ACC112 (cell line): ENCODE results near the gene TLCD4.
"Not testable (repeated sequence)": the region's sequence is repeated elsewhere in the genome, so short reads cannot be mapped to it uniquely, and the experiment has no call there.

Source experiments
- H2AFZ ChIP-seq: fragments of 200-600 bp; sonication (generic); one replicate; pipeline ENCODE4 v1.6.0; 2017; ENCODE audit warnings: antibody characterized with exemption, low read length; ENCODE audit not compliant: unreplicated experiment
- H3K27ac ChIP-seq: fragments of 200-600 bp; sonication (generic); 2 replicates; pipeline ENCODE4 v1.5.1; 2014; ENCODE audit warnings: low read depth, mild to moderate bottlenecking, antibody characterized with exemption, low read length, moderate library complexity
- H3K27me3 ChIP-seq: fragments of 200-600 bp; sonication (generic); 2 replicates; pipeline ENCODE4 v1.6.1; 2014; ENCODE audit warnings: mild to moderate bottlenecking, antibody characterized with exemption, low read length, moderate library complexity, mixed read lengths; ENCODE audit not compliant: insufficient read depth
- H3K36me3 ChIP-seq: fragments of 200-600 bp; sonication (generic); 2 replicates; pipeline ENCODE4 v1.6.1; 2016; ENCODE audit warnings: mild to moderate bottlenecking, antibody characterized with exemption, low read length, moderate library complexity, mixed read lengths; ENCODE audit not compliant: insufficient read depth
- H3K4me1 ChIP-seq: fragments of 200-600 bp; sonication (generic); one replicate; pipeline ENCODE4 v1.6.1; 2016; ENCODE audit warnings: low read length, mixed read lengths; ENCODE audit not compliant: insufficient read depth, unreplicated experiment, control insufficient read depth
- H3K4me3 ChIP-seq: fragments of 200-600 bp; sonication (generic); 2 replicates; pipeline ENCODE4 v1.5.1; 2014; ENCODE audit warnings: mild to moderate bottlenecking, low read depth, low read length
- H3K79me2 ChIP-seq: fragments of 200-600 bp; sonication (generic); one replicate; pipeline ENCODE4 v1.6.0; 2016; ENCODE audit warnings: low read length; ENCODE audit not compliant: control insufficient read depth, unreplicated experiment, insufficient read depth

TLCD4 gene

GRCh38 chr1:95146637-95147036 lies 29.5 kb downstream of the TLCD4 start:
- no peaks in the 10 kb centered on the region for H3K4me1 ChIP-seq
- H3K27ac ChIP-seq: no peak overlapping the region
- no peaks in the 10 kb centered on the region for H3K79me2 ChIP-seq
- no peaks in the 10 kb centered on the region for H3K27me3 ChIP-seq
- no peaks in the 10 kb centered on the region for H3K36me3 ChIP-seq
- no peak overlapping the region for H3K4me3 ChIP-seq
- H2AFZ ChIP-seq: no peak overlapping the region

GRCh38 chr1:95154096-95154495 lies 36.9 kb downstream of the TLCD4 start:
- H3K27me3 ChIP-seq: no peaks in the 10 kb centered on the region
- no peaks in the 10 kb centered on the region for H3K36me3 ChIP-seq
- H3K79me2 ChIP-seq: no peaks in the 10 kb centered on the region
- H3K4me1 ChIP-seq: no peaks in the 10 kb centered on the region
- H3K27ac ChIP-seq: no peak overlapping the region
- H2AFZ ChIP-seq: no peak overlapping the region
- no peak overlapping the region for H3K4me3 ChIP-seq

- not testable (repeated sequence) for H2AFZ ChIP-seq, H3K4me1 ChIP-seq, H3K4me3 ChIP-seq, H3K27ac ChIP-seq, H3K79me2 ChIP-seq, H3K27me3 ChIP-seq, H3K36me3 ChIP-seq
Measured at GRCh38 chr1:95165569-95165968, 48.4 kb downstream of the TLCD4 start.
